Activated B cell treated with CpG ODN at 0.5 μM for 24 hours (primary cell): Measurements from ENCODE around the gene TRMT1. TPM values are rescaled to one million over a fixed set of nuclear protein-coding genes. Genes with fewer than 3 reads are reported as not detected.

ENCODE experiments used
- ATAC-seq: fragments of 200-7000 bp; cut with Tn5 transposase; one replicate; pipeline ENCODE4 v1.10.0; 2021; ENCODE audit warnings: low read depth, mild to moderate bottlenecking, moderate library complexity
- CTCF ChIA-PET: fragments of 350-600 bp; sonication (Branson Sonifier 250); formaldehyde crosslinking; loops from one replicate; lab custom pipeline; 2021; ENCODE audit warnings: antibody characterized with exemption; lab: Charles Lee
- POLR2A ChIA-PET: fragments of 350-600 bp; sonication (Branson Sonifier 250); formaldehyde crosslinking; loops from one replicate; lab custom pipeline; 2021; ENCODE audit warnings: antibody characterized with exemption; lab: Charles Lee
- DNase-seq: peaks from one replicate; pipeline ENCODE4 v3.0.0; 2022
- H3K27ac Mint-ChIP-seq: one replicate; pipeline ENCODE4 v1.8.0; 2020; ENCODE audit warnings: mixed read lengths
- H3K27me3 Mint-ChIP-seq: one replicate; pipeline ENCODE4 v1.8.0; 2021; ENCODE audit warnings: mixed read lengths
- H3K36me3 Mint-ChIP-seq: one replicate; pipeline ENCODE4 v1.8.0; 2021; ENCODE audit warnings: low read depth, mixed read lengths
- H3K4me1 Mint-ChIP-seq: one replicate; pipeline ENCODE4 v1.8.0; 2021; ENCODE audit warnings: mixed read lengths
- H3K4me3 Mint-ChIP-seq: one replicate; pipeline ENCODE4 v1.8.0; 2020; ENCODE audit warnings: mild to moderate bottlenecking, mixed read lengths
- H3K9me3 Mint-ChIP-seq: one replicate; pipeline ENCODE4 v1.8.0; 2020; ENCODE audit warnings: mixed read lengths
- CTCF ChIP-seq: fragments of 200-600 bp; IDR thresholded peaks from one replicate; pipeline ENCODE4 v1.8.0; 2022; ENCODE audit warnings: antibody characterized with exemption, mild to moderate bottlenecking
- intact Hi-C: fragments of 100-400 bp; cut with micrococcal nuclease; formaldehyde crosslinking; loops from one replicate; pipeline ENCODE4 v1.15.1; 2024
- total RNA-seq: library from RNA; stranded (reverse); gene quantifications from 2 replicates; pipeline ENCODE4 v1.2.3, GENCODE V29; 2022

TRMT1 gene
- total RNA-seq, 1 donor from 2014 or later: 113 TPM

- no peaks in the 10 kb centered on the region for H3K9me3 Mint-ChIP-seq
- H3K4me3 Mint-ChIP-seq: peak overlapping the region; percentile 84
- DNase-seq (peak; percentile 50), ATAC-seq (peak; percentile 12)
- H3K36me3 Mint-ChIP-seq: no peaks in the 10 kb centered on the region
- ChIA-PET POLR2A (interaction anchor here (0.5 to 11.6 kb wide), 13 partner anchors 7 to 172 kb away, joined by 3 to 413 read pairs (median 11); partner anchors contain the start of genes IER2, LYL1, NACC1 and STX10), CTCF (interaction anchor here (1.0 to 2.1 kb wide), 3 partner anchors 9 to 32 kb away, joined by 3 to 11 read pairs (median 4); no protein-coding TSS in a partner anchor)
- intact Hi-C loops: loop anchor here (1.0 kb wide), 1 partner anchor 8 kb away; no protein-coding TSS in a partner anchor
- H3K27me3 Mint-ChIP-seq: no peaks in the 10 kb centered on the region
- no peak for TF ChIP-seq CTCF
- H3K4me1 Mint-ChIP-seq: peaks cover 87% of the 10 kb centered on the region
- H3K27ac Mint-ChIP-seq: peak overlapping the region; percentile 89
These were observed 47.2 kb upstream of the TRMT1 start for GRCh38 chr19:13163609-13164342.

DNA sequence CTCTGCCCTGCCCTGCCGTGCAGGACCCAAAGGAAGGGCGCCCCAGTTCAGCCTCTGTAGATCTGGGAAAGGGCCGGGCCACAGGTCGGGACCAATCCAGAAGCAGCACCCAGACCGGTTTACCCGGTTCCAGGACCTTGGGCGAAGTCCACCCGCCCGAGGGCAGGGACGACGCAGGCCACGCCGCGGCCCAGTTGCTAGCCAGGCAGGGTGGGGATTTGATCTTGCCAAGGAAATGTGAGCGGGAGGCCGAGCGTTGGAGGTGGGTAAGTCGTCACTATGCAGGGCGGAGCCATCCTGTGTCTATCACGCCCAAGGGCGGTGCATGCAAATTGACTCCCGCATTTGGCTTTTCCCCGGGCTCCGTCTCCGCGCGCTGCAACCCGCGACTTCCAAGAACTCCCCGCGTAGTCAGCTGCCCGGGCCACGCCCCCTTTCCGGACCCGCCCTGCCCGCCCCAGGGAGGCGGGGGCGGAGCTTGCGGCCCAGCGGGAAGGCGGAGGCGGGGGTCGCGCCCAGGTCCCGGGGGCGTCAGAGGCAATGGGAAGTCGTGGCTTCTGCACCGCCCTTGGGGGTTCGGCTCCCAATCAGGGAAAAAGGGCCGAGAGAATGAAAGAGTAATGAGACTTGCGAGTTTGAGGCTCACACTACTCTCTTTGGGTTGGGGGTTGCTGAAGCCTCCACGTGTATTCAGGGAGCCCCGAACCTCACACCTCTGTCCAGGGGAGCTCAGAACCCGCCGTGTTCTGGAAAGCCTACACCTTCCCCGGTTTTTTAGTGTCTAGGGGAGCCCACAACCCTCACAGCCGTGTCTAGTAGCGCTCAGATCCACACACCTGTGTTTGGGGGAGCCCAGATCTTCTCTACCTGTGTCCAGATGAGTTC lies 46.4 kb upstream of the TRMT1 start:
- peak overlapping the region; percentile 84 for H3K4me3 Mint-ChIP-seq
- no peaks in the 10 kb centered on the region for H3K36me3 Mint-ChIP-seq
- peaks cover 87% of the 10 kb centered on the region for H3K4me1 Mint-ChIP-seq
- POLR2A ChIA-PET: interaction anchor here (0.5 to 11.6 kb wide), 15 partner anchors 6 to 171 kb away, joined by 3 to 413 read pairs (median 9); partner anchors contain the start of genes IER2, LYL1, NACC1 and STX10
- CTCF ChIA-PET: interaction anchor here (0.6 to 2.1 kb wide), 3 partner anchors 8 to 56 kb away, joined by 3 to 11 read pairs (median 3); no protein-coding TSS in a partner anchor
- no peaks in the 10 kb centered on the region for H3K27me3 Mint-ChIP-seq
- intact Hi-C loops: loop anchor here (1.0 kb wide), 1 partner anchor 8 kb away; no protein-coding TSS in a partner anchor
- peak; percentile 70 for DNase-seq
- no peak for TF ChIP-seq CTCF
- H3K9me3 Mint-ChIP-seq: no peaks in the 10 kb centered on the region
- H3K27ac Mint-ChIP-seq: peak overlapping the region; percentile 89
- peak; percentile 36 for ATAC-seq

GRCh38 chr19:13160557-13160956 lies 44.0 kb upstream of the TRMT1 start:
- Mint-ChIP-seq H3K4me1 (peaks cover 88% of the 10 kb centered on the region), H3K9me3 (no peaks in the 10 kb centered on the region), H3K27me3 (no peaks in the 10 kb centered on the region), H3K4me3 (peak overlapping the region; percentile 5), H3K36me3 (no peaks in the 10 kb centered on the region), H3K27ac (peak overlapping the region; percentile 68)
- ChIA-PET CTCF (interaction anchor here (0.9 kb wide), 1 partner anchor 36 kb away, joined by 3 read pairs; no protein-coding TSS in a partner anchor), POLR2A (interaction anchor here (0.6 to 11.6 kb wide), 2 partner anchors 9 to 64 kb away, joined by 4 to 258 read pairs; partner anchors contain the start of genes IER2 and STX10)
- DNase-seq (no peak), ATAC-seq (no peak)
- intact Hi-C loops: no loop called here
- no peak for TF ChIP-seq CTCF

GRCh38 chr19:13159713-13160112 lies 43.2 kb upstream of the TRMT1 start:
- DNase-seq: no peak
- Mint-ChIP-seq H3K27me3 (no peaks in the 10 kb centered on the region), H3K9me3 (no peaks in the 10 kb centered on the region), H3K36me3 (peaks cover 6% of the 10 kb centered on the region), H3K4me1 (peaks cover 87% of the 10 kb centered on the region), H3K4me3 (no peak overlapping the region), H3K27ac (peak overlapping the region; percentile 50)
- ChIA-PET CTCF (no interaction called here), POLR2A (interaction anchor here (0.6 to 6.5 kb wide), 2 partner anchors 7 to 22 kb away, joined by 13 to 413 read pairs; no protein-coding TSS in a partner anchor)
- ATAC-seq: no peak
- TF ChIP-seq CTCF: no peak
- intact Hi-C loops: loop anchor here (5.0 to 10.0 kb wide), 2 partner anchors 845 to 1208 kb away; partner anchors contain the start of gene RFX1
